Endothelial cell of umbilical vein (primary cell): ENCODE measurements around the gene ZNF669. TPM values are rescaled to one million over a fixed set of nuclear protein-coding genes. Genes with fewer than 3 reads are reported as not detected.

Source experiments
- BruUV-seq: library from RNA; stranded (reverse); fragments of 400-500 nt; replicated peaks from 2 replicates; lab custom pipeline; 2021; lab: Mats Ljungman, UMichigan
- CTCF ChIA-PET: fragments of 300-600, 350-600 bp; sonication (Branson Sonifier 250); formaldehyde crosslinking; loops from one replicate; lab custom pipeline; 2021; ENCODE audit warnings: antibody characterized with exemption, inconsistent platforms; lab: Charles Lee
- POLR2A ChIA-PET: fragments of 300-600, 350-600 bp; sonication (Branson Sonifier 250); formaldehyde crosslinking; loops from one replicate; lab custom pipeline; 2021; ENCODE audit warnings: antibody characterized with exemption, inconsistent platforms; lab: Charles Lee
- DNase-seq: peaks from one replicate; pipeline ENCODE4 v3.0.0-alpha.2; 2011; ENCODE audit warnings: low read depth, low spot score
- FAIRE-seq: peaks from 2 replicates; lab custom pipeline; 2011; peaks lifted over from hg19 to GRCh38; lab: Jason Lieb, UNC
- H2AFZ ChIP-seq: 2 replicates; pipeline ENCODE4 v1.6.0; 2012; ENCODE audit warnings: low read depth, low read length, control low read depth, inconsistent platforms
- H3K27ac ChIP-seq: 2 replicates; pipeline ENCODE4 v1.5.1; 2011; ENCODE audit warnings: low read depth, mild to moderate bottlenecking, control low read depth, low read length, moderate library complexity; ENCODE audit not compliant: insufficient read depth
- H3K27me3 ChIP-seq, 2 experiments: 2 replicates each; pipeline versions ENCODE4 v1.6.0 to v1.6.1; 2011; ENCODE audit warnings: low read length in 2 of 2, mixed read lengths in 1 of 2; ENCODE audit not compliant: control insufficient read depth in 2 of 2, insufficient read depth in 2 of 2
- H3K36me3 ChIP-seq, 2 experiments: 2 replicates in 1 of 2; 3 replicates in 1 of 2; pipeline ENCODE4 v1.5.1; 2011; ENCODE audit warnings: low read length in 2 of 2, mild to moderate bottlenecking in 1 of 2, moderate library complexity in 1 of 2; ENCODE audit not compliant: control insufficient read depth in 2 of 2, insufficient read depth in 2 of 2; ENCODE audit errors: extremely low read depth in 1 of 2
- H3K4me1 ChIP-seq: 3 replicates; pipeline ENCODE4 v1.5.1; 2011; ENCODE audit warnings: mild to moderate bottlenecking, low read length; ENCODE audit not compliant: control insufficient read depth, insufficient read depth; ENCODE audit errors: extremely low read depth
- H3K4me2 ChIP-seq: 2 replicates; pipeline ENCODE4 v1.6.1; 2011; ENCODE audit warnings: low read length, control low read depth, mixed read lengths; ENCODE audit not compliant: insufficient read depth
- H3K4me3 ChIP-seq, 3 experiments: fragments of 200-600 bp in 1 of 3; sonication (generic), shearing (Covaris generic) in 1 of 3; replicated peaks in 1 of 3; 2 replicates each; pipeline ENCODE4 v1.5.1; 2011 to 2016; ENCODE audit warnings: control low read depth in 3 of 3, low read length in 3 of 3, mild to moderate bottlenecking in 2 of 3, inconsistent platforms in 1 of 3, low read depth in 1 of 3, moderate library complexity in 1 of 3; ENCODE audit not compliant: insufficient read depth in 1 of 3
- H3K79me2 ChIP-seq: 2 replicates; pipeline ENCODE4 v1.6.0; 2012; ENCODE audit warnings: low read length, inconsistent platforms; ENCODE audit not compliant: control insufficient read depth, insufficient read depth
- H3K9ac ChIP-seq: replicated peaks from 2 replicates; pipeline ENCODE3; 2011; ENCODE audit warnings: low read length, control low read depth; ENCODE audit not compliant: insufficient read depth; ENCODE audit errors: extremely low read depth
- H3K9me1 ChIP-seq: replicated peaks from 3 replicates; pipeline ENCODE4 v1.6.0; 2011; ENCODE audit warnings: mild to moderate bottlenecking, low read length; ENCODE audit not compliant: control insufficient read depth, insufficient read depth; ENCODE audit errors: extremely low read depth
- H3K9me3 ChIP-seq: replicated peaks from 2 replicates; pipeline ENCODE4 v1.5.1; 2012; ENCODE audit warnings: low read length, inconsistent platforms; ENCODE audit not compliant: control insufficient read depth, insufficient read depth
- H4K20me1 ChIP-seq: replicated peaks from 2 replicates; pipeline ENCODE3; 2011; ENCODE audit warnings: mild to moderate bottlenecking, low read length; ENCODE audit not compliant: control insufficient read depth, insufficient read depth; ENCODE audit errors: extremely low read depth
- EZH2 ChIP-seq: IDR thresholded peaks from 2 replicates; pipeline ENCODE4 v1.6.1; 2012; ENCODE audit warnings: borderline replicate concordance, low read depth, mild to moderate bottlenecking, moderate library complexity, low read length, inconsistent platforms; ENCODE audit not compliant: severe bottlenecking
- FOS ChIP-seq: IDR thresholded peaks from 2 replicates; pipeline ENCODE4 v1.6.1; 2011; ENCODE audit warnings: mild to moderate bottlenecking, low read length, moderate library complexity, borderline replicate concordance; ENCODE audit not compliant: insufficient read depth
- GATA2 ChIP-seq: IDR thresholded peaks from 2 replicates; pipeline ENCODE4 v1.7.0; 2011; ENCODE audit warnings: low read depth, mild to moderate bottlenecking, moderate library complexity, mixed read lengths, low read length; ENCODE audit not compliant: insufficient read length, insufficient read depth
- JUN ChIP-seq: IDR thresholded peaks from 2 replicates; pipeline ENCODE4 v1.6.1; 2011; ENCODE audit warnings: borderline replicate concordance, low read depth; ENCODE audit not compliant: insufficient read length, insufficient read depth
- MAX ChIP-seq: IDR thresholded peaks from 2 replicates; pipeline ENCODE4 v1.6.1; 2011; ENCODE audit not compliant: insufficient read depth, insufficient read length
- MYC ChIP-seq: IDR thresholded peaks from one replicate; pipeline ENCODE4 v1.6.1; 2011; ENCODE audit warnings: mild to moderate bottlenecking, low read depth, low read length
- POLR2A ChIP-seq: IDR thresholded peaks from 2 replicates; pipeline ENCODE4 v1.6.1; 2012; ENCODE audit warnings: low read depth, mild to moderate bottlenecking, control low read depth, low read length
- POLR2AphosphoS5 ChIP-seq: IDR thresholded peaks from 2 replicates; pipeline ENCODE4 v1.6.1; 2012; ENCODE audit warnings: low read depth, mild to moderate bottlenecking, control low read depth, low read length, moderate library complexity; ENCODE audit not compliant: insufficient read depth
- dilution Hi-C: fragments of 300-500 bp; cut with MboI; formaldehyde crosslinking; loops from one replicate; pipeline ENCODE4 v1.15.0; 2019; ENCODE audit warnings: low sequenced_read_pairs; ENCODE audit not compliant: extremely low pct_ligation_motif_present
- intact Hi-C: fragments of 100-400 bp; cut with micrococcal nuclease; formaldehyde crosslinking; loops from one replicate; pipeline ENCODE4 v1.10.0; 2022
- polyA plus RNA-seq, 4 experiments: library from polyadenylated mRNA; depleted of rRNA in 3 of 4; stranded (reverse) in 3 of 4; unstranded in 1 of 4; fragments of >200 nt; gene quantifications; 2 replicates each; pipeline versions ENCODE4 v1.2.1 to v1.2.3, GENCODE V29; 2011 to 2012; ENCODE audit warnings: missing spikeins in 1 of 4
- total RNA-seq: library from RNA; stranded (reverse); gene quantifications from 2 replicates; pipeline ENCODE4 v1.2.3, GENCODE V29; 2021

ZNF669 gene
- total and polyA plus RNA-seq, 2 donors (not counting 3 experiments of a cell fraction or from before 2014, with no cell fraction given), result 2.4 to 7.8 TPM

- Histone ChIP-seq H3K4me3 (peak overlapping the region; percentile 8 to 42 (median 38)), H3K4me1 (no peaks in the 10 kb centered on the region), H3K9me1 (no peaks in the 10 kb centered on the region), H2AFZ (peak overlapping the region; percentile 74), H3K4me2 (peak overlapping the region; percentile 12), H3K27ac (no peak overlapping the region), H4K20me1 (no peaks in the 10 kb centered on the region), H3K27me3 (peaks cover 0 to 8% of the 10 kb centered on the region in 2 experiments), H3K9me3 (no peaks in the 10 kb centered on the region), H3K79me2 (no peaks in the 10 kb centered on the region), H3K36me3 (no peaks in the 10 kb centered on the region), H3K9ac (peak overlapping the region; percentile 33)
- ChIA-PET CTCF (no interaction called here), POLR2A (interaction anchor here (0.6 kb wide), 1 partner anchor 151 kb away, joined by 4 read pairs; no protein-coding TSS in a partner anchor)
- intact Hi-C loops, result no loop called here
- FAIRE-seq (no peak), DNase-seq (no peak)
- no TSS peak for BruUV-seq
- dilution Hi-C loops, result no loop called here
- TF ChIP-seq FOS (no peak), EZH2 (peak; percentile 49)
Observed at GRCh38 chr1:247111259-247111699, 7.1 kb upstream of the ZNF669 start.

GRCh38 chr1:247110627-247111258 is 6.6 kb upstream of the ZNF669 start:
- Histone ChIP-seq H3K27me3 (peaks cover 0 to 8% of the 10 kb centered on the region in 2 experiments), H3K9me1 (no peaks in the 10 kb centered on the region), H3K79me2 (no peaks in the 10 kb centered on the region), H3K9me3 (no peaks in the 10 kb centered on the region), H3K36me3 (no peaks in the 10 kb centered on the region), H3K27ac (no peak overlapping the region), H3K4me3 (peak overlapping the region in 1 of 3 experiments; percentile 38), H3K4me1 (no peaks in the 10 kb centered on the region), H2AFZ (peak overlapping the region; percentile 74), H3K9ac (no peak overlapping the region), H4K20me1 (no peaks in the 10 kb centered on the region), H3K4me2 (peak overlapping the region; percentile 12)
- POLR2A ChIA-PET, result interaction anchor here (0.5 to 0.6 kb wide), 2 partner anchors 82 to 151 kb away, joined by 4 to 5 read pairs; no protein-coding TSS in a partner anchor
- TF ChIP-seq POLR2AphosphoS5 (no peak), POLR2A (no peak), MYC (no peak), MAX (no peak), JUN (no peak), GATA2 (no peak)
- BruUV-seq, result no TSS peak
- dilution Hi-C loops (no loop called here), intact Hi-C loops (no loop called here)
- CTCF ChIA-PET, result no interaction called here
- no peak for DNase-seq
- no peak for FAIRE-seq
